Stimulated activated CD4-positive, alpha-beta T cell treated with anti-CD3 and anti-CD28 coated beads, Interleukin-15, amount 100 ng/mL, for 24 hours (primary cell): Measurements from ENCODE around the gene PCSK2.
"Not testable (repeated sequence)": the region's sequence is repeated elsewhere in the genome, so short reads cannot be mapped to it uniquely, and the experiment has no call there.

ENCODE experiments used
- DNase-seq: peaks from one replicate; pipeline ENCODE4 v3.0.0-alpha.2; 2020

The PCSK2 gene, protein sequence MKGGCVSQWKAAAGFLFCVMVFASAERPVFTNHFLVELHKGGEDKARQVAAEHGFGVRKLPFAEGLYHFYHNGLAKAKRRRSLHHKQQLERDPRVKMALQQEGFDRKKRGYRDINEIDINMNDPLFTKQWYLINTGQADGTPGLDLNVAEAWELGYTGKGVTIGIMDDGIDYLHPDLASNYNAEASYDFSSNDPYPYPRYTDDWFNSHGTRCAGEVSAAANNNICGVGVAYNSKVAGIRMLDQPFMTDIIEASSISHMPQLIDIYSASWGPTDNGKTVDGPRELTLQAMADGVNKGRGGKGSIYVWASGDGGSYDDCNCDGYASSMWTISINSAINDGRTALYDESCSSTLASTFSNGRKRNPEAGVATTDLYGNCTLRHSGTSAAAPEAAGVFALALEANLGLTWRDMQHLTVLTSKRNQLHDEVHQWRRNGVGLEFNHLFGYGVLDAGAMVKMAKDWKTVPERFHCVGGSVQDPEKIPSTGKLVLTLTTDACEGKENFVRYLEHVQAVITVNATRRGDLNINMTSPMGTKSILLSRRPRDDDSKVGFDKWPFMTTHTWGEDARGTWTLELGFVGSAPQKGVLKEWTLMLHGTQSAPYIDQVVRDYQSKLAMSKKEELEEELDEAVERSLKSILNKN

DNA sequence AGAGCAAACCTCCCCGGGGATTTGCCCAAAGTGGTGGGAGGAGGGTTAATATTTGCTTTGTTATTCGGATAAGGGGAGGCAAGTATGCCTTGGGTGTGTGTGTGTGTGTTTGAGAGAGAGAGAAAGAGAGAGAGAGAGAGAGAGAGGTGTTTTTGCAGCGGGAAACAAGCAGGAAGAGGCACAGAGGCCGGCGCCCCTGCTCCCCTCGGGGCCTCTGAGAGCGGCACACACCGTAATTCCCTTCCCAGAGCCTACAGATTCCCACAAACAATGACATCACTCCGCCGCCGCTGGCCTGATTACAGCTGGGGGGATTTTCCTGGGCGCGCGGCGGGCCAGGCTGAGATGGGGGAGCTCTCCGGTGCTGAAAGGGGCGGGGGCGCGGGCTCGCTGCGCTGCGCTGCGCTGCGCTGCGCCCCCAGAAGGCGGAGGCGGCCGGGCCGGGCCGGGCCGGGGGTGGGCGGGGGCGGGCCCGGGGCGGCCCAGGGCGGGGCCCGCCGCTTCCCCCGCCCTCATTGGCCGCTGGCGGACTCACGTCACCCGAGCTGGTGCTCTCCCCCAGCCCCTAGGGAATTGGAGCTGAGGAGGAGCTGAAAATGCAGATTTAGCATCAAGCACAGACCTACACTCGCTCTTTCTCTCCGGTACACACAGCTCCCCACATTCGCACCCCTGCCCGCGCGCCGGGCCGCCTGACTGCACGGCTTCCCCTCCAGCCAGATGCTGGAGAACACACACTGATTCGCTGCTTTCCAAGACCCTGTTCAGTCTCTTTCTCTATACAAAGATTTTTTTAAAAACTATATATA lies at the start of gene PCSK2:
Gene PCSK2, plus strand, starts transcription at position 631 of the 809 bp plus-strand sequence. CDS start 266 bp downstream, outside the sequence.
- DNase-seq = no peak

GRCh38 chr20:17177341-17177740 lies 49.5 kb upstream of the PCSK2 start:
- DNase-seq = no peak

- no peak for DNase-seq
These were observed 47.0 kb upstream of the PCSK2 start for GRCh38 chr20:17179840-17180239.

DNA sequence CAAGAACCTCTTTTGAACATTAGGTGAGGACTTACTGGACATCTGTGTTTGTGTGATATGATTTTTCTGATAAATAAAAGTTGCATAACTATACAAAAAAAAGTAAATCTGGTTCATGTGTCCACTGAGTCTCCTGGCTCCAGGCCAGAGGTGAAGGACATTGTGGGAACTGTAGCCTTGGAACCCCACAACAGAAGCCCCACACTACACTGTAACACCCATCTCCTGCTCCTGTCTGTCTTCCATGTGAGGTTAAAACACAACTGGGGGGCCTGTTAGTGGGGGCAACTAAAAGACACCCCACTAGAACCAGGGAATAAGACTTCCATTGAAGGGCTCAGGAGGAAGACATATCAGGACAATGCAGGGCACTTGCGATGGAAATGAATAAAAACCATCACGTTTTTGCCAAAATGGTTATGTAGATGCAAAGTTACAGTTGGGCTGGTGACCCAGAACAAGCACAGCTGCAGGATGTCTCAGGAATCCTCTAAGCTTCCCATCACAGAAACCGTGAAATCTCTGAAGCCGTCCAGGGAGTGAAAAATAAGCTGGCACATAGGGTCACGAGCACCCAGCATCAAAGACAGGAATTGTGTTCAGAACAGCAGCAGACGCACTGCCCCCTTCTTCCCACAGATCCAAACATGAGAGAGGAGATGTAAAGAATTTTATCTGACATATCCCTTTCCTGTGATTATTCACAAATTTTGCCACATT lies 36.7 kb upstream of the PCSK2 start:
- DNase-seq = no peak

DNA sequence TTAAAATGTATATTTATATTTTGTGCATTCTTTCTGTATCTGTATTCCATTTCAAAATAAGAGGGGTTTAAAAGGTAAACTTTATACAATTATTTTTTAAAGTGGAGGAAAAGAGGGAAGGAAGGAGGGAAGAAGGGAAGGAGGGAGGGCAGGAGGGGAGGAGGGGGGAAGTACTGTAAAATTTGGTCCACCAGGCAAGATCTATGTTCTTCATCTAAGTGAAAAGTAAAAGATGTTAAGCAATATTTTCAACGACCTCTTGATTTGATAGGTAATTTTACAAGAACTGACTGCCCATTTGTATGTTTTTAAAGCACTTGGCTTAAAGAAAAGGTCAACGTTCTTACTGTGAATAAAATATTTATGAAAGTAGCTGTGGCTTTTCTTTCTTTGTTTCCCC lies 29.8 kb upstream of the PCSK2 start:
- no peak for DNase-seq

GRCh38 chr20:17202030-17202429 lies 24.8 kb upstream of the PCSK2 start:
- no peak for DNase-seq

GRCh38 chr20:17202673-17203072 lies 24.2 kb upstream of the PCSK2 start:
- no peak for DNase-seq

- DNase-seq = no peak
These were observed 21.6 kb upstream of the PCSK2 start for GRCh38 chr20:17205084-17205813.

GRCh38 chr20:17210387-17210786 lies 16.5 kb upstream of the PCSK2 start:
- no peak for DNase-seq

- DNase-seq = no peak
These were observed 15.9 kb upstream of the PCSK2 start for GRCh38 chr20:17210983-17211382.

DNA sequence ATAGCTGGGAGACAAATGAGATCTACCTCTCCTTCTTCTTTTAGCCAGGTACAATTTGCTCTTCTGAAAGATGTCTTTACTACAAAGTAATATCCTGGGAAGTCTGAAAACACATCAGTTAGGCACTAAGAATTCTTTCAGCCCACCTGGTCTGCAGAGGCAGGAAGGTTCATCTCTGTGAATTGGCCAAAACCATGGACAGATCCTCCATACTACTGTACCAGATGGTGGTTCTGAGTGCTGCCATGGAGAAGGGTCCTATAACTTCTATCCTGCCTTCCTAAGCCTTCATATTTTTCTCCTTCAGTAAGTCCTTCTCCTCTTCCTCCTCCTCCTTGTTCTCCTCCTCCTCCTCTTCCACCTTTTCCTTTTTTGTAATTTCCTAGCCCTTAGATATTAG lies 11.7 kb upstream of the PCSK2 start:
- no peak for DNase-seq

DNA sequence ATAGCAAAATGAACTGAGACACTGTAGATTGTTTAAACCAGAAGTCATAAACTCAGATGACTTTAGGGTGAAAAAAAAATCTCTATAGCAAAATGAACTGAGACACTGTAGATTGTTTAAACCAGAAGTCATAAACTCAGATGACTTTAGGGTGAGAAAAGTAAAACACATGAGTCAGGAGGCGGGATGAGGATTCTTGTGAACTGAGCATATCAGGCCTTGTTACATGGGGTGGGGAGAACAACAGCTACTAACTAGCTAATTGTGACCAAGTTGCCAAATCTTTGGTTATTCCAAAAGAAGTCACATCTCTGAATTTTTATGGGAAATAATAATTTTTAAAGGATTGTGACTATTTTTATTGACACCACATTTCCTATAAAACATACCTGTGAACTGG lies 7.0 kb upstream of the PCSK2 start:
- not testable (repeated sequence) for DNase-seq

GRCh38 chr20:17223553-17223952 lies 3.3 kb upstream of the PCSK2 start:
- DNase-seq = no peak

- DNase-seq = no peak
These were observed 910 bp upstream of the PCSK2 start for GRCh38 chr20:17225851-17226409.

GRCh38 chr20:17227219-17227575 lies 357 bp downstream of the PCSK2 start:
- no peak for DNase-seq

DNA sequence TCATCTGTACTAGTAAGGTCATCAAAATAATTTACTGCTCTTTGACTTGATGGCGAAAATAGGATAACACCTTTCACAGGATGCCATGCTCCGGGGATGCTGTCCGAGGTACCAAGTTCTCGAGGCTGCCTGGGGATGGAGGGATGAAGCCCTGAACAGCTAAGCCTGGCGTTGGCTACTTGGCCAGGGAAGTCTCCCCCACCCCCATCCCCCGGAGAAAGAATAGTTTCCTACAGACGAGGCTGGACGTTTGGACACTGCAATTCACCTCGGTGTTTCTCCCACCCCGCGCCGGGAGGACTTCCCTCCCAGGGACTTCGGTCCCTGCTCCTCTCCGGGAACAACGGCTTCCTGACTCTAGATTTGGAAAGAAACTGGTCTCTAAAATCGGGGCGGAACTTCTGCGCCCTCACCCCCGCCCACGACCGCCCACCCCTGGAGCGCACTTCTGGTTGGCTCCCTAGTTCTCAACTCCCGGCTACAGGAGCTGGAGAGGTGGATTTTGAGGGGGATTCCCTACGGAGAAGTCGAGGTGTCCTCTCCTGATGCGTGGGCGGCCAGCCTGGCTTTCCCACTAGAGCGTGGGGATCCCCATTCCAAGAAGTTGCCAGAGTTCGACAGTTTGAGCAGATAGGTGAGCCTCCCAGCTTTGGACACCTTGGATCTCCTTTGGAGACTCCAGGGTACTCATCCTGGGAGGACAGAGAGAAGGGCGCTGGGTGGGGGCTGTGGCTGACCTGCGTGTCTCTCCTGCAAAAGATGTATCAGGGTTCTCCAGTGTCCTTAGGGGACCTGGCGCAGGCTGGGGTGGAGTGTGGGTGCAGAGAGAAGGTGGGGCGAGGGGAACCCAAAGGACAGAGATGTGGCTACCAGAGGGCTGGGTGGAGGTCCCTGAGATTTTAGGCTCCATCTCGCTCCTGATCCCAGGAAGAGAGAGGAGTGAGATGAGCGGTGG lies 1.1 kb downstream of the PCSK2 start:
- no peak for DNase-seq

DNA sequence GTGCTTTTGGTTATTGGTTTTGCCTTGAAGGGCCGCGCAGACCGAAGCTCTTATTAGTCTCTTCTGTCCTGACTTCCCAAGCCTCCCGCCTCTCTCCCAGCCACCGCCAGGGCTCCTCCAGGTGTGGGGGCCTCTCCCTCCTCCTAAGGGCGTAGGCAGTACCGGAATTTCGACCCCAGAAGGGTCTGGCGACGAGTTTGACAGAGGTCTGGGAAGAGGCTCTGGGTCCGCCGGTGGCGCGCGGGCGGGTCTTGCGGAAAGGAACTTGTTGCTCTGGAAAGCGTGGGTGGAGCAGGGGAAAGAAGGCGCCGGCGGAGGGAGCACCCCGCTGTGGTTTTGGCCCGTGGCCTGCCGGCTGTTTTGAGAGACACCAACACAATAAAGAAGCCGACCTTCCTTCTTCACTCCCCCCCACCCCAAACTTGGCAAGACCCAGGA lies 1.8 kb downstream of the PCSK2 start:
- DNase-seq = no peak

DNA sequence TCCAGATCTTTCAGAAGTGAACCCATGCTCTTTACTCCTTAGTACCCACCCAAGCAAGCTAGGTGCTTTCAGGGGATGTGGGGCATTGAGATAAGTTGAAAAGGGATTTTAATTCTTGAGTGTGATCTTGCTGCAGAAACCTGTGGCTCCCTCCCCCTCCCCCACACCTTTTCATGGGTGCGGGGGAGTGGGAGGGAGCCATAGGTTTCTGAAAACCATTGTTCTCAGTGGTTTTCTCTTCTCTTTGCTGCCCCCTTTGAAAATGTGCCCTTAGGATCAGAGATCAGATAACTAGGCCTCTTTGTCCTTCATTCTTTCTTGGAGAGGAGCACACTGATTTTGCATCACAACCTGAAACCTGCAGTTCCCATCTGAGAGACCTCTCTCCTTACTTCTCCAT lies 2.4 kb downstream of the PCSK2 start:
- no peak for DNase-seq

- no peak for DNase-seq
These were observed 6.8 kb downstream of the PCSK2 start for GRCh38 chr20:17233626-17234025.

DNA sequence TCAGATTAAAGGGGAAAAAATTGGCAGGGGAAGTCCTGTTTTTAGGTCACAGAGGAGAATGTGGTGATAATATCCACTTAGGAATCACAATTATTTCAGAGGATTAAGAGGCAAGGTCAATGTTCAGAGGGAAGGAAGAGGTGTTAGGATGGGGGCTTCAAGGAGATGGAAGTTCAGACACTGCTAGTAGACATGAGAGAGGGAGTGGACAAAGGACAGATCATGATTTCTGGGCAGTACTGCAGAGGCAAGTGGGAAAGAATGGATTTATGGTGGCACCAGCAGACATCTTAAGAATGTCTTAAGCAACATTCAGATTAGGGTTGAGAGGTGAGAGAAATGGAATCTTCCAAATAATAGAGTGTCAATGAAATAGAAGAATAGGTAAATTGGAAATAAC lies 9.9 kb downstream of the PCSK2 start:
- no peak for DNase-seq

DNA sequence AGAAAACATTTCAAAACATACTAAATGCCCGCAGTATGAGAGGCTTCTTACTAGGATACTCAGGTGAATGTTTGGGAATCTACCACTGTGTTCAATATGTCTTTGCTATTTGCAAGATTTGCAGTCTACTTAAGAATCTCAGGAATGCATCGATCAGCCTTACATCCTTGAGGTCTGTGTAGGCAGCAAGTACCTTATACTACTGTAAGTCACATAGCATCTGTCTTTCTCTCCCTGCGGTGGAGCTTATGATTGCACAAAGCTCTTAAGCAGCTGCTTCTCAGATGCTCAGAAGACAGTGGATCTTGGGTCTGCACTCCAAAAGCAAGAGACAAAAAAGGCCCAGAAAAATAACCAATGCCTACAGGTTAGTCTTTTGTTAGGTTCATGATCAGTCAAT lies 21.4 kb downstream of the PCSK2 start:
- DNase-seq = no peak
